Gastrocnemius medialis (tissue), 4 donors: ENCODE data around the gene CORO2A. TPM values are rescaled to one million over a fixed set of nuclear protein-coding genes. Genes with fewer than 3 reads are reported as not detected.
A peak's percentile ranks its signal among the peaks of the same experiment; 100 is the strongest.

ENCODE experiments used
- ATAC-seq, 2 donors: fragments of 150-250 bp; one replicate each; pipeline ENCODE4 v1.9.1; 2016
- DNase-seq, 2 donors: peaks; one replicate each; pipeline ENCODE4 v3.0.0-alpha.2; 2019
- H3K27ac ChIP-seq, 4 donors: fragments of 200-600 bp; sonication (generic); 1 replicate in 1 of 4; 2 replicates in 3 of 4; pipeline ENCODE4 v1.5.1; 2016 to 2018; ENCODE audit warnings: mild to moderate bottlenecking in 2 of 4, moderate library complexity in 1 of 4
- H3K27me3 ChIP-seq, 3 donors: fragments of 200-600 bp; sonication (generic) in 2 of 3; 1 replicate in 1 of 3; 2 replicates in 2 of 3; pipeline versions ENCODE4 v1.5.1 to v1.6.0; 2016 to 2019; ENCODE audit warnings: mild to moderate bottlenecking in 1 of 3, moderate library complexity in 1 of 3
- H3K36me3 ChIP-seq, 2 donors: fragments of 200-600 bp; sonication (generic) in 1 of 2; one replicate each; pipeline ENCODE4 v1.5.1; 2017 to 2018
- H3K4me1 ChIP-seq, 2 donors: fragments of 200-600 bp; sonication (generic) in 1 of 2; one replicate each; pipeline ENCODE4 v1.5.1; 2016 to 2017; ENCODE audit warnings: mild to moderate bottlenecking in 2 of 2
- H3K4me3 ChIP-seq, 4 donors: fragments of 200-600 bp; sonication (generic) in 3 of 4; 1 replicate in 1 of 4; 2 replicates in 3 of 4; pipeline ENCODE4 v1.5.1; 2016 to 2019; ENCODE audit warnings: mild to moderate bottlenecking in 2 of 4
- H3K9me3 ChIP-seq, 3 donors: fragments of 200-600 bp; sonication (generic) in 2 of 3; 1 replicate in 1 of 3; 2 replicates in 2 of 3; pipeline ENCODE4 v1.5.1; 2016 to 2019
- CTCF ChIP-seq, 5 experiments: fragments of 450-650 bp in 3 of 5; fragments of 200-600 bp in 2 of 5; sonication (generic) in 2 of 5; IDR thresholded peaks in 4 of 5; conservative IDR thresholded peaks in 1 of 5; 1 replicate in 4 of 5; 2 replicates in 1 of 5; pipeline ENCODE4 v1.5.1; 2016 to 2019; ENCODE audit warnings: antibody characterized with exemption in 5 of 5, mild to moderate bottlenecking in 3 of 5, moderate library complexity in 3 of 5
- POLR2A ChIP-seq, 2 donors: fragments of 450-650 bp; IDR thresholded peaks; one replicate each; pipeline ENCODE4 v1.6.1; 2017; ENCODE audit warnings: antibody characterized with exemption in 2 of 2, mild to moderate bottlenecking in 2 of 2, moderate library complexity in 2 of 2
- in situ Hi-C, 4 donors: fragments of 200-750 bp; cut with MboI; loops; one replicate each; pipeline versions ENCODE4 v1.15.0 to v1.8.0; 2017; ENCODE audit warnings: low sequenced_read_pairs in 4 of 4
- intact Hi-C: fragments of 100-400 bp; cut with DNase I; formaldehyde crosslinking; loops from one replicate; pipeline ENCODE4 v1.15.1; 2023; ENCODE audit warnings: low total_unique reads
- total RNA-seq, 4 donors: library from RNA; depleted of rRNA; stranded (reverse); fragments of >200 nt; gene quantifications; one replicate each; pipeline versions ENCODE4 v1.1.0 to v1.2.3, GENCODE V29; 2016

The CORO2A gene
- total RNA-seq, 4 donors from 2014 or later = 0.05 to 0.42 (median 0.19) TPM

GRCh38 chr9:98218562-98219363 is 26.3 kb upstream of the CORO2A start:
- Histone ChIP-seq H3K36me3 (peaks cover 0 to 14% of the 10 kb centered on the region in 2 donors), H3K27me3 (no peaks in the 10 kb centered on the region), H3K27ac (no peak overlapping the region), H3K4me3 (no peak overlapping the region), H3K4me1 (no peaks in the 10 kb centered on the region), H3K9me3 (no peaks in the 10 kb centered on the region)
- ATAC-seq = no peak
- intact Hi-C loops (no loop called here), in situ Hi-C loops (no loop called here)
- TF ChIP-seq CTCF (IDR thresholded peaks at IDR 0.05 in 4 of 5, conservative IDR thresholded peaks at IDR 0.05 in 1 of 5) (no peak), POLR2A (IDR thresholded peaks at IDR 0.05) (no peak)
- DNase-seq = no peak

DNA sequence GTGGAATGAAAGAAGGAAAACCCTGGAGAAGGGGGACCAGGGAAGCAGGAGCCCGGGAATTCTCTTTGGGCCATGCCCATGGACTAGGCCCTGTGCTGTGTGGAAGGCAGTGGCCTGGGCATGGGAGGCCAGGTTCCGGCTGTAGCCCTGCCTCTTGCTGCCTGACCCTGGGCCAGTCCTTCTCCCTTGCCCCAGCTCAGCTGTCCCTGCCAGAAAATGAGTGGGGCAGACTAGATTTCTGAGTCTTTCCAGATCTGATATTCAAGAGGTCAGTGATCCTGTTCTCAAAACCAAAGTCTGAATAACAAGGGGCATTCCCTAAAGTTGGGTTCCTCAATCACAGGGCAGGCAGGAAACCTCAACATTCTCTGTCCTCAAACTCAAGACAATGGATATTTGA is 24.8 kb upstream of the CORO2A start:
- no peak overlapping the region for H3K27ac ChIP-seq
- H3K27me3 ChIP-seq = no peaks in the 10 kb centered on the region
- no peaks in the 10 kb centered on the region for H3K9me3 ChIP-seq
- no peak for TF ChIP-seq POLR2A (IDR thresholded peaks at IDR 0.05)
- no peak for TF ChIP-seq CTCF (IDR thresholded peaks at IDR 0.05 in 4 of 5, conservative IDR thresholded peaks at IDR 0.05 in 1 of 5)
- in situ Hi-C loops (no loop called here), intact Hi-C loops (no loop called here)
- no peaks in the 10 kb centered on the region for H3K4me1 ChIP-seq
- H3K4me3 ChIP-seq = no peak overlapping the region
- DNase-seq = no peak
- peaks cover 0 to 18% of the 10 kb centered on the region in 2 donors for H3K36me3 ChIP-seq
- no peak for ATAC-seq

GRCh38 chr9:98216391-98216790 is 24.0 kb upstream of the CORO2A start:
- Histone ChIP-seq H3K27me3 (no peaks in the 10 kb centered on the region), H3K9me3 (no peaks in the 10 kb centered on the region), H3K4me1 (no peaks in the 10 kb centered on the region), H3K4me3 (no peak overlapping the region), H3K27ac (no peak overlapping the region), H3K36me3 (peaks cover 0 to 18% of the 10 kb centered on the region in 2 donors)
- TF ChIP-seq POLR2A (IDR thresholded peaks at IDR 0.05) (no peak), CTCF (IDR thresholded peaks at IDR 0.05 in 4 of 5, conservative IDR thresholded peaks at IDR 0.05 in 1 of 5) (no peak)
- no peak for DNase-seq
- in situ Hi-C loops (no loop called here), intact Hi-C loops (no loop called here)
- no peak for ATAC-seq

- Histone ChIP-seq H3K4me3 (no peak overlapping the region), H3K9me3 (no peaks in the 10 kb centered on the region), H3K4me1 (no peaks in the 10 kb centered on the region), H3K27me3 (no peaks in the 10 kb centered on the region), H3K27ac (no peak overlapping the region), H3K36me3 (peaks cover 0 to 18% of the 10 kb centered on the region in 2 donors)
- TF ChIP-seq CTCF (IDR thresholded peaks at IDR 0.05 in 4 of 5, conservative IDR thresholded peaks at IDR 0.05 in 1 of 5) = peak in 2 of 5 experiments; percentile 12 to 23
- TF ChIP-seq POLR2A (IDR thresholded peaks at IDR 0.05) = no peak
- intact Hi-C loops (no loop called here), in situ Hi-C loops (no loop called here)
- no peak for DNase-seq
- no peak for ATAC-seq
Observed at GRCh38 chr9:98215821-98216220, 23.4 kb upstream of the CORO2A start.
